IgD-negative memory B cell (primary cell): ENCODE data around the gene CNNM2. TPM values are rescaled to one million over a fixed set of nuclear protein-coding genes. Genes with fewer than 3 reads are reported as not detected.
"Not testable (repeated sequence)": the region's sequence is repeated elsewhere in the genome, so short reads cannot be mapped to it uniquely, and the experiment has no call there.

ENCODE experiments used
- H3K27ac Mint-ChIP-seq, 3 donors: one replicate each; pipeline ENCODE4 v1.8.0; 2020 to 2022; ENCODE audit warnings: mild to moderate bottlenecking in 3 of 3, mixed read lengths in 3 of 3, moderate library complexity in 1 of 3
- H3K27me3 Mint-ChIP-seq: one replicate; pipeline ENCODE4 v1.8.0; 2021; ENCODE audit warnings: mixed read lengths
- H3K36me3 Mint-ChIP-seq: one replicate; pipeline ENCODE4 v1.8.0; 2020; ENCODE audit warnings: mild to moderate bottlenecking, mixed read lengths
- H3K4me1 Mint-ChIP-seq, 3 donors: one replicate each; pipeline ENCODE4 v1.8.0; 2020 to 2022; ENCODE audit warnings: mixed read lengths in 3 of 3, mild to moderate bottlenecking in 1 of 3
- H3K4me3 Mint-ChIP-seq, 4 donors: one replicate each; pipeline ENCODE4 v1.8.0; 2020 to 2022; ENCODE audit warnings: mild to moderate bottlenecking in 4 of 4, mixed read lengths in 4 of 4, moderate library complexity in 3 of 4
- H3K9me3 Mint-ChIP-seq, 3 donors: one replicate each; pipeline ENCODE4 v1.8.0; 2020 to 2021; ENCODE audit warnings: mixed read lengths in 3 of 3, mild to moderate bottlenecking in 1 of 3
- polyA plus RNA-seq: library from polyadenylated mRNA; unstranded; fragments of 300-500 nt; fragmentation: Illumina TruSeq; gene quantifications from one replicate; pipeline ENCODE4 v1.2.3, GENCODE V29; 2021

CNNM2 gene
- polyA plus RNA-seq, 1 donor from 2014 or later, result 7.9 TPM

DNA sequence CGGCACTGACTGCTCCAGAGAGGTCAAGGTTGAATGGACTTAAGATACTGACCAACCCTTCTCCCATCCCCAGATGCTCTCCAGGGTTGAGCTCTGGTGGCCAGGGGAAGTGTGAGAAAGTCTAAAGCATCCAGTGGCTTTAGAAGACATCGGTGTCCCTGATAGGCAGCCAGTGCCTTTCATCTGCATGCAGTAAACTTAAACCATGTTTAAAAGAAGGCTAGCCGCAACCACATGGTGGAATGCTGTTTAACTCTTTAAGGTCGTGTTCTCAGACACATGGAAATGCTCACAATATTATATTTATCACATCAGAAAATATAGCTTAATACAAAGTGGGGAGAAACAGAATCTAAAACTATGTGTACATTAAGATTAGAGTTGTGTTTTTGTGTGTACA, 137.0 kb downstream of the CNNM2 start:
- Mint-ChIP-seq H3K9me3 (no peaks in the 10 kb centered on the region), H3K36me3 (peaks cover 9% of the 10 kb centered on the region), H3K27ac (no peak overlapping the region), H3K4me3 (no peak overlapping the region), H3K4me1 (peaks cover 5 to 9% (median 8%) of the 10 kb centered on the region in 3 donors), H3K27me3 (no peaks in the 10 kb centered on the region)

DNA sequence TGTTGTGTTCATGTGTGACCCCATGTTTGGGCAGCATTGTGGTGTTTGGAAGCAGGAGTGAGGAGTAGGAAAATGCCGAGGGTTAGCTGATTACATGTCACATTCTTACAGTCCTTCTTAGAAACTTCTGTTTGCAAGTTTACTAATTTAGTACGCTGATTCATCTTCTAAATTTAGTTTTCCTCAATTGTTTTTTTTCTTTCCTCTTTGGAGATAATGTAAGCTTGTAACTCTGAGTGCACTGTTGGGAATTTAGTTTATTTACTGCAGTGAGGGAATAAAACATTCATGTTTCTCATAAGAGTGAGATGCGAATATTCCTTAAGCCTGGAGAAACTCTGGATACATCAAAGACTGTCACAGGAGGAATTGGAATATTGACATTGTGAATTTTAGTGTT, 139.9 kb downstream of the CNNM2 start:
- H3K4me1 Mint-ChIP-seq, result peaks cover 5 to 8% (median 7%) of the 10 kb centered on the region in 3 donors
- H3K9me3 Mint-ChIP-seq, result no peaks in the 10 kb centered on the region
- H3K27ac Mint-ChIP-seq, result no peak overlapping the region
- H3K4me3 Mint-ChIP-seq, result no peak overlapping the region
- no peaks in the 10 kb centered on the region for H3K27me3 Mint-ChIP-seq
- H3K36me3 Mint-ChIP-seq, result peaks cover 6% of the 10 kb centered on the region

DNA sequence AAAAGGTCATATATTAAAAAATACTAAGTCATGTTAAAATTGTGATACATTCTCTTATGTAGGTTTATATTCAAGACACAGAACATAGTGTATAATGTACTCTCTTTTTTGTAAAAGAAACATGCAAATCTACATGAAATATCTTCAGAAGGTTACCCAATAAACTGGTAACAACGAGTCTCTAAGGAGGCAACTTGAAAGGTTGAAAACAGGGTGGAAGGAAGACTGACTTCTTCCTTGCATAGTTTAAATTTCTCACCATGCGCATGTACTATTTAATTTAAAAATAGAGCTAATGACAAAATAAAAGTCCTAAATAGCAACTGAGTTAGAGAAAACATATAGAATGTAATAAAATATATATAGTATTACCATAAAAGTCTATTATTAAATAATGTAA, 142.5 kb downstream of the CNNM2 start:
- no peaks in the 10 kb centered on the region for H3K27me3 Mint-ChIP-seq
- H3K4me3 Mint-ChIP-seq, result no peak overlapping the region
- peaks cover 3% of the 10 kb centered on the region for H3K36me3 Mint-ChIP-seq
- H3K9me3 Mint-ChIP-seq, result no peaks in the 10 kb centered on the region
- H3K27ac Mint-ChIP-seq, result no peak overlapping the region
- H3K4me1 Mint-ChIP-seq, result no peaks in the 10 kb centered on the region

DNA sequence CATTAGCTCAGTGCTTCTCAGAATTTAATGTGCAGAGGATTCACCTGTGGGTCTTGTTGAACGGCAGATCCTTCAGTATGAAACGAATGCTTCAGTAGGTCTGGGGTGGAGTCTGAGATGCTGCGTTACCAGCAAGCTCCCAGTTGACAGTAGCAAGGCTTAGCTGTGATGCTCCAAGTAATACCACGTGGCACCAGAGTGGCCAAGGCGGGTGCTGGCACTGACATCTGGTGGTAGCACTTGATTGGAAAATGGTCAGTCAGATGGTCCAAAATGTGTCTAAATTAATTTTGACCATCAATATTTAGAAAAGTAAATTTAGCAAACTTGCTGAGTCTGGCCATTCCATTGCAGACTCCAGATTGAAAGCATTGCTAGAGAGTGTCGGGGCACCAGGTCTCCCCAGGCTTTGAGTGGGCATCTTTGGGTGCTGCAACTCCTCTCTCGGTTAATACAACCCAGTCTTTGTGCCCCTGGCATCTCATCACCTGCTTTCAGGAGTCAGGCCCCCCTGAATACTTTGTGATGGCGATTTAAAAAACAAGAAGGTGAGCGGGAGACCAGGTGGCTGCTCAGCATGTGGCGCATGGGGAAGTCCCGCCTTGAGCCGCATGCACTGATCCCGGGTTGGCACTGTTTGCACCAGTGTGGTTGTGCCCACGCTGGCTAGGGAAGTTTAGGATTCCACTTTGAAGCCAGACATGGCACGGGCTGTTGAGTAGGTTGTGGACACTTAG, 144.9 kb downstream of the CNNM2 start:
- no peaks in the 10 kb centered on the region for H3K27me3 Mint-ChIP-seq

DNA sequence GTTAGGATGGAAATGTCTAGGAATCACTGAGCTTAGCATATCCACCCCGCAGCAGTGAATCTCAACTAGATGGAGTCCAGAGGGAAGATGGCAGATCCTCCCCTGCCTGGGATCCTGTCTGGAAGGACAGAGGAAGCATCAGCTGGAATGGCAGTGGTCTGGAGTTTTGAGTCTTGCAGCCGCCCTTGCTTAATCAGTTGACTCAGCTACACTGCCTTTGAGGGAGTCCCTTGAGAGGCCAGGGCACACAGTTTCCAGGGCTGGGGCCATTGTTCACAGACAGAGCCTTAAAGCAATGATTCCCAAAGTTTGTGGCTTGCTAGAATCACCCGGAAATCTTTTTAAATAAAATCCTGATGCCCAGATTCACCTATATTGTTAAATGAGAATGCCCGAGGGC, 146.9 kb downstream of the CNNM2 start:
- no peak overlapping the region for H3K4me3 Mint-ChIP-seq
- H3K36me3 Mint-ChIP-seq, result peaks cover 5% of the 10 kb centered on the region
- H3K27ac Mint-ChIP-seq, result no peak overlapping the region
- H3K4me1 Mint-ChIP-seq, result peaks cover 13 to 17% (median 17%) of the 10 kb centered on the region in 3 donors
- no peaks in the 10 kb centered on the region for H3K27me3 Mint-ChIP-seq
- H3K9me3 Mint-ChIP-seq, result no peaks in the 10 kb centered on the region

More for the DNA sequence above, 144.9 kb downstream of the CNNM2 start:
- Mint-ChIP-seq H3K9me3 (no peaks in the 10 kb centered on the region), H3K4me3 (no peak overlapping the region), H3K27ac (peak overlapping the region in 1 of 3 donors; percentile 20), H3K4me1 (peaks cover 1 to 4% (median 4%) of the 10 kb centered on the region in 3 donors), H3K36me3 (peaks cover 5% of the 10 kb centered on the region)

DNA sequence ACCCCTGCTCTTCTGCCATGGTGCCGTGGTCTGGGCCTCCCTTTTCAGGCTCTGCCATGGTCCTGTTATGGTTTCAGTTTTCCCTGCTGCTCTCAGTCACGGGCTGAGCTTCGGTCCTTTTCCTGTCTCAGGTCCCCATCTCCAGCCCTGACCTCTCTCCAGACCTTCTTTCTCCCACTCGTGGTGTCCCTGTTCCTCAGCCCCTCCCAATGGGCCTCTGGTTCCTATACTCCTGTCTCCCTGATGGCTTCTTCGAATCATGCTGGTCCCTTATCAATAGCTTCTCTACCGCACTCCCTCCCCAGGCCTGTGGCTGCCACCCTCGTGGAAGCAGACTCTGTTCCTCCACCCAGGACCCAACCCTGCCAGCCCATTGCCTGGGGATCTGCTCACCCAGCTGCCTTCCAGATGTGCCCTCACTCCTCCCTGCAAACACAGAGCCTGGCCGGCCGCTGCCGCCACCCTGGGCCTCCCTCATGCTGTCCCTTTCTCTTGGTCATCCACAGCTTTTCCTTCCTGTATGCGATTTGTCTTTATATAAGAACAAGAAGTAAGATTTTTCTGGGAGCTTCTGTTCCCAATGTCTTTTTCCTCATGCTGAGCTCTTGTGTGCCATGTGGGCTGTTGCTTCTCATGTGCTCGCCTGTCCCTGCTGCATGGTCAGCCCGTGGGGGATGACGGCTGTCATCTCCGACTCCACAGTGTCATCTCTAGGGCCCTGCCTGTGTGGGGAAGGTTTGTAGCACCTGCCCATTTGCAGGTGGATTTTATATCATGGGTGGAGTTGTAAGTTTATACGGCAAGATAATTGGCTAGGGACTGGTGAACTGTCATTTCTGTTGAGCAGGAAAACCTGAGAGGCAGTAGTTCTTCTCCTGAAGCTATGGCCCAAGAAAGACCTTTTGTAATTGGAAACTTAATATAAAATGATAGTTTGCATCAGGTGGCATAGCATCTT, 148.3 kb downstream of the CNNM2 start:
- H3K27me3 Mint-ChIP-seq, result no peaks in the 10 kb centered on the region
- H3K36me3 Mint-ChIP-seq, result peaks cover 5% of the 10 kb centered on the region
- no peaks in the 10 kb centered on the region for H3K9me3 Mint-ChIP-seq
- H3K4me3 Mint-ChIP-seq, result no peak overlapping the region
- H3K4me1 Mint-ChIP-seq, result peaks cover 24 to 27% (median 25%) of the 10 kb centered on the region in 3 donors
- no peak overlapping the region for H3K27ac Mint-ChIP-seq

DNA sequence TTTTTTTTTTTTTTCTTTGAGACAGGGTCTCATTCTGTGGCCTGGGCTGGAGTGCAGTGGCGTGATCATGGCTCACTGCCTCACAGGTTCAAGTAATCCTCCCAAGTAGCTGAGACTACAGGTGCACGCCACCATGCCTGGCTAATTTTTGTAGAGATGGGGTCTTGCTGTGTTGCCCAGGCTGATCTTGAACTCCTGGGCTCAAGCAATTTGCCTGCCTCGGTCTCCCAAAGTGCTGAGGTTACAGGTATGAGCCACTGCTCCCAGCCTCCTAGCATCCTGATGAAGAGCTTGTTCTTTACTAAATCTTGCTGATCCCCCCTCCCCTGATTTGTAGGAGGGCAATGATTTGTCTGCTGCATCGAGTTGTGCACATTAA, 149.0 kb downstream of the CNNM2 start:
- H3K27ac Mint-ChIP-seq, H3K4me3 Mint-ChIP-seq, H3K9me3 Mint-ChIP-seq, H3K36me3 Mint-ChIP-seq, H3K27me3 Mint-ChIP-seq: not testable (repeated sequence)
- H3K4me1 Mint-ChIP-seq, result peaks cover 24 to 31% (median 25%) of the 10 kb centered on the region in 3 donors

DNA sequence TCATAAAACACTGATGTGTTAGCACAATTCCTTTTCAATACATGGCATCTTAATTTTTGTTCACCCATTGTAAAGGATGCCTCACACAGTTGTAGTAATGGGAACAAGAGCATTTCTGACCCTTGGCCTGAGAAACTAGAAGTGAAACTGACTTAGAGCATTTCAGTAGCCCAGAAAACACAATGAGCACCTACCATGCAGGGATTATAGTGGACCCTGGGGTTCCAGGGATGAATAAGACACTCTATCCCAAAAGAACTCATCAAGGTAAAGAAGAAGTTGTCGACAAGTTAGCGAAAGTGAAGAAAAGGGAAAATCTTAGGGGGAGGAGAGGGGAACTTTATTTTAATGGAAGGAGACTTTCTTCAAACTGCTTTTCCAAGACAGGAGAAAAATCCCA, 149.4 kb downstream of the CNNM2 start:
- H3K27ac Mint-ChIP-seq, result no peak overlapping the region
- H3K9me3 Mint-ChIP-seq, result no peaks in the 10 kb centered on the region
- no peaks in the 10 kb centered on the region for H3K27me3 Mint-ChIP-seq
- peaks cover 5% of the 10 kb centered on the region for H3K36me3 Mint-ChIP-seq
- no peak overlapping the region for H3K4me3 Mint-ChIP-seq
- H3K4me1 Mint-ChIP-seq, result peaks cover 24 to 31% (median 25%) of the 10 kb centered on the region in 3 donors

DNA sequence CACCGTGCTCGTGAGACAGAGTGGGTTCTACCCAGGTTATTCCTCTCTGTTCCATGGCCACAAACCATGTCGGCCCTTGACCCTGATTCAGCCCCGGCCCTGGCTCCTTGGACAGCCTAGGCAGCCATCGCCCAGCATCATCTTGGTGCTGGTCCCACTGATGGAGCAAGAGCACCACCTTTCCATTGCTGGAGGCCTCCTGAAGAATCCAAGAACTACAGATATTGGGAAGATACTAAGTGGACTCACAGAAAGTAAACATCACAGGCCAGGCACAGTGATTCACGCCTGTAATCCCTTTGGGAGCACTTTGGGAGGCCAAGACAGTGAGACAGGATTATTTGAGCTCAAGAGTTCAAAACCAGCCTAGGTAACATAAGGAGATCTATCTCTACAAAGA, 149.9 kb downstream of the CNNM2 start:
- Mint-ChIP-seq H3K4me1 (peaks cover 24 to 31% (median 25%) of the 10 kb centered on the region in 3 donors), H3K9me3 (no peaks in the 10 kb centered on the region), H3K4me3 (no peak overlapping the region), H3K27ac (no peak overlapping the region), H3K36me3 (peaks cover 5% of the 10 kb centered on the region), H3K27me3 (no peaks in the 10 kb centered on the region)

DNA sequence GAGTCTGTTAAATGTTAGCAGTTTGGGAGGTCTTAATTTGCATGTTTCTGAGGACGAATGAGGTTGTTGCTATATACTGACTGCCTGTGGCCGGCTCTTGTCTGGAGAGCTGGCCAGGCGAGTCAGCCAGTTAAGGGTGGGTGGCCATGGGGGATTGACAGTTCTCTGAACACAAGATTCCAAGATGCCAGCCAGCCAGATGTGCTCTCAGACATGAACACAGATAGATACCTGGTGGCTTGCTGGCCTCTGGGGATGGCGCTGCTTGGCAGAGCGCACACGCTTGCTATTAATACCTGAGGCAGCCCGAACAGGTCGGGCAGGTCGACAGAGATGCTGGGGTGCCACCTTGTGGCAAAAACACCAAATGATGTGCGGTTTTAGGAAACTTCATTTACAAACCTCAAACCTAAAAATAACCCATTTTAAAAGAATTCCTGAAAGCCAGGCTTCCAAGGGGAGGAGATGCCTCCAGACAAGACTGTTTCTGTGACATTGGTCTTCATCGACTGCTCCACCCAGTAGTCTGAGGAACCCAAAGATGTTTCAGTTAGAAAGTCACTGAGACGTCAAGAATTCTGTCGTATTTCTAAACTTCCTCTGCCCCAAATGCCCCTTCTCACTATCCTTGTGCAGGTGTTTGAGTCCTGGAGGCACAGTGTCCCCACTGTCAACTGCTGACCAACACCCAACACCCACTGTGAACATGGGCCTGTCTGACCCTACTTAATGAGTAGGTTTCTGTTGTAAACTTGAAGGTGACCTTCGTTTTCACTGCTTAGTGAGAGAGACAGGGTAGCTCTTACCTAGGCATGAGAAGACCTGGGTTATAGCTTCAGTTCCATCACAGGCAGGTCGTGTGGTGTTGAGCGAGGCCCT, 151.6 kb downstream of the CNNM2 start:
- Mint-ChIP-seq H3K27ac (peak overlapping the region; percentile 39 to 92 (median 54)), H3K4me3 (peak overlapping the region; percentile 12 to 78 (median 44)), H3K27me3 (no peaks in the 10 kb centered on the region), H3K9me3 (no peaks in the 10 kb centered on the region), H3K4me1 (peaks cover 24 to 31% (median 25%) of the 10 kb centered on the region in 3 donors), H3K36me3 (peaks cover 2% of the 10 kb centered on the region)

DNA sequence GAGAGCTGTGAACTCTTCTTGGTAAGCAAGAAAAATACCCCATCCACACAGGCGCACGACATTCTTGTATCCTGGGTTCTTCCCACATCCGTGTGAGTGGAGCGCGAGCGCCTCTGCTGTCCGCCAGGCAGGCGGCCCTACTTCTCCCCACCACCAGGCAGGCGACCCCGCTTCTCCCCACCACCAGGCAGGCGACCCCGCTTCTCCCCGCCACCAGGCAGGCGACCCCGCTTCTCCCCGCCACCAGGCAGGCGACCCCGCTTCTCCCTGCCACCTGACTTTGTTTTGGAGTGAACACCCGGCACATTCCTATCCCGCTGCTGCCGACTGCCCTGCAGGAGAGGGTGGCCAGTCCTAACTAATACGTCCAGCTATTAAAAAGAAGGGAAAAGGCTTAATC, 154.2 kb downstream of the CNNM2 start:
- Mint-ChIP-seq H3K9me3 (no peaks in the 10 kb centered on the region), H3K27me3 (no peaks in the 10 kb centered on the region), H3K4me1 (peaks cover 24 to 31% (median 25%) of the 10 kb centered on the region in 3 donors), H3K36me3 (peaks cover 7% of the 10 kb centered on the region), H3K4me3 (no peak overlapping the region), H3K27ac (no peak overlapping the region)

DNA sequence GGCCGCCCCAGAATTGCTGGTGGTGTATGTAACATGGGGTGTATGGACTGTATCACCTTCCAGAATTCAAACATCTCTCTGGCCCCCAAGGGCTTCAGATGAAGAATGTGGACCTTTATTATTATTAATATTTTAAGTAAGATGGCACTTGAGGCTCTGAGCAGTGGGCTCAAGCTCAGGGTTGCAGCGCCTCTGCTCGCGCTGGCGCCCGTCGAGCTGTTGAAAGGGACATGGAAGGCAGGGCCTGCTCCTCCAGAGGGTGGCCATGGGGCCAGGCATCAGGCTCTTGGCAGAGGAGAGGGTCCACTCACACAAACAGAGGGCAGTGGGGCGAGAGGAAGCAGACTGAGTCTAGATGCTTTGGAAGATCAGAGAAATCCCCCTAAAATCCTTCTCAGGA, 154.8 kb downstream of the CNNM2 start:
- Mint-ChIP-seq H3K4me3 (no peak overlapping the region), H3K27ac (no peak overlapping the region), H3K4me1 (peaks cover 22 to 27% (median 23%) of the 10 kb centered on the region in 3 donors), H3K27me3 (no peaks in the 10 kb centered on the region), H3K9me3 (no peaks in the 10 kb centered on the region), H3K36me3 (peaks cover 11% of the 10 kb centered on the region)

DNA sequence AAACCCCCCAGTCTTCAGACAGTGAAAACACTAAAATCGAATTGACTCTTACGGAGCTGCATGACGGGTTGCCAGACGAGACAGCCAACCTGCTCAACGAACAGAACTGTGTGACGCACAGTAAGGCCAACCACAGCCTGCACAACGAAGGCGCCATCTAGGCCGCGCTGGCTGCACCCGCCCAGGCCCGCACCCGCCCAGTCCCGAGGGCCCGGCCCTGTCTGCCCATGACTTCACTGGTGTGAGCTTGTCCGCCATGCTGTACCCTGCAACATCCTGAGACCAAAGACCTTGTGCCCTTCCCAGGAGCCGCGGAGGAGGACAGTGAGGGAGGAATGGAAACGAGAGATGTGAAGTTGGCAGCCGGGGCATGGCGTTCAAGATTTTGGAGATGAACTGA, 158.9 kb downstream of the CNNM2 start:
- Mint-ChIP-seq H3K27me3 (no peaks in the 10 kb centered on the region), H3K4me1 (no peaks in the 10 kb centered on the region), H3K27ac (no peak overlapping the region), H3K36me3 (peaks cover 11% of the 10 kb centered on the region), H3K9me3 (no peaks in the 10 kb centered on the region), H3K4me3 (no peak overlapping the region)

DNA sequence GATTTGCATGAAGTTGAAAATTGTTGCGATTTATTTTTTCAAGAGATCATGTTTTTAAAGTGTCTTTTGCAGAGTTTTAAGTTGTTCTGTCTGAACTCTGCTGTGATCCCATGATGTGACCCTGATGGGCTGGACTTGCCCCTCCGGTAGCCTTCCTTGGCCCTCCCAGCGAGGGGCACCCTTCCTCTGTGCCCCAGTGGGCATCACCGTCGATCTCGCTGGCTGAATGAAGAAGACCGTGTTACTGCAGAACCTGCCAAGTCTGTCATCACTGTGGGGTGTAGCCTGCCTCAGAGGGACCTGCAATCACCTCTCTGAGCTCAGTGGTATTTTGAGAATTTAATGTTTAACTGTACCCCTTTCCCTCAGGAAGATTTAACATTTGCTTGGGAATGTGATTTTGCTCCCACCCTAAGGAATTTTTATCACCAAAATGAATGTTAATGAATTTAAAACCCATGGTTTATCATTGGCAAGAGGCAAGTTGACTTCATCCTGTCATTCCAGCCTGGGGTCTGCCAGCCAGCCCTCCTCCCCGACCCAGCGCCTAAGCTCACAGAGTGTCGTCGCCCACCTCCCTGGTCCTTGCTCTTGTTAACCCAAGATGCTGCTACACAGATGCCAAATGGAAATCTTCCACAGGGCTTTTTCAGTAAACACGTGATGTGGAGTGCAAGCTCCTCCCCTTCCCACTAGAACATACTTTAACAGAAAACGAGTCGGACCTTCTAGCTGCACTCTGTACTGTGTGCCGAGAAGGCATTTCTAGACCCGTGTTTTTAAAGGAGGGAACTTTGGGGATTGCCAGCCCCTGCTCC, 159.6 kb downstream of the CNNM2 start:
- H3K36me3 Mint-ChIP-seq, result peaks cover 11% of the 10 kb centered on the region
- peak overlapping the region in 1 of 4 donors; percentile 55 for H3K4me3 Mint-ChIP-seq
- no peaks in the 10 kb centered on the region for H3K4me1 Mint-ChIP-seq
- no peaks in the 10 kb centered on the region for H3K9me3 Mint-ChIP-seq
- H3K27me3 Mint-ChIP-seq, result no peaks in the 10 kb centered on the region
- H3K27ac Mint-ChIP-seq, result no peak overlapping the region
